Liver (tissue), 3 donors: ENCODE measurements around the gene NUDC.

Experiments used
- TAF1 ChIP-seq: conservative IDR thresholded peaks from 2 replicates; pipeline ENCODE4 v1.6.1; 2016; ENCODE audit warnings: antibody characterized with exemption, mild to moderate bottlenecking
- TF ChIP-seq, protein P1 (sequence below): fragments of 150-350 bp; IDR thresholded peaks from 2 replicates; pipeline ENCODE4 v1.5.1; 2017; ENCODE audit warnings: improper control_type of control experiment, low read depth, low read length; ENCODE audit not compliant: missing input control
- TF ChIP-seq, protein P2 (sequence below): IDR thresholded peaks from 2 replicates; pipeline ENCODE4 v1.6.1; 2016; ENCODE audit warnings: antibody characterized with exemption
- donor health status: healthy.
- donor health status: healthy.

DNA sequence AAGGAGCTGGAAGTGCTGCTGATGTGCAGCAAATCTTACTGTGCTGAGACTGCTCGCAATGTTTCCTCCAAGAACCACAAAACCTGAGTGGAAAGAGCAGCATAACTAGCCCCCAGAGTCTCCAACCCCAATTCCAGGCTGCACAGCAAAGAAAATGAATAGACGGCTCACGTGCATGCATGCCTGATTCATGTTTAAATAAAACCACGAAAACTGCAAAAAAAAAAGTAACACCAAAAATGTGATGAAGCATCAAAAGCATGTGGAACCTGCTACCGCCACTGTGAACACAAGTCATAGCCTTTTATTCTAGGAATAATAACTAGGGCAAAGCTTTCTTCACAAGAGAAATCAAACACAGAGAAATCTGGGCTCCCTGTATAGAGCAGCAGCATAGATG is 62.3 kb downstream of the NUDC start:
- TF ChIP-seq, protein P1, sequence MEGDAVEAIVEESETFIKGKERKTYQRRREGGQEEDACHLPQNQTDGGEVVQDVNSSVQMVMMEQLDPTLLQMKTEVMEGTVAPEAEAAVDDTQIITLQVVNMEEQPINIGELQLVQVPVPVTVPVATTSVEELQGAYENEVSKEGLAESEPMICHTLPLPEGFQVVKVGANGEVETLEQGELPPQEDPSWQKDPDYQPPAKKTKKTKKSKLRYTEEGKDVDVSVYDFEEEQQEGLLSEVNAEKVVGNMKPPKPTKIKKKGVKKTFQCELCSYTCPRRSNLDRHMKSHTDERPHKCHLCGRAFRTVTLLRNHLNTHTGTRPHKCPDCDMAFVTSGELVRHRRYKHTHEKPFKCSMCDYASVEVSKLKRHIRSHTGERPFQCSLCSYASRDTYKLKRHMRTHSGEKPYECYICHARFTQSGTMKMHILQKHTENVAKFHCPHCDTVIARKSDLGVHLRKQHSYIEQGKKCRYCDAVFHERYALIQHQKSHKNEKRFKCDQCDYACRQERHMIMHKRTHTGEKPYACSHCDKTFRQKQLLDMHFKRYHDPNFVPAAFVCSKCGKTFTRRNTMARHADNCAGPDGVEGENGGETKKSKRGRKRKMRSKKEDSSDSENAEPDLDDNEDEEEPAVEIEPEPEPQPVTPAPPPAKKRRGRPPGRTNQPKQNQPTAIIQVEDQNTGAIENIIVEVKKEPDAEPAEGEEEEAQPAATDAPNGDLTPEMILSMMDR: no peak
- TF ChIP-seq, protein P2, sequence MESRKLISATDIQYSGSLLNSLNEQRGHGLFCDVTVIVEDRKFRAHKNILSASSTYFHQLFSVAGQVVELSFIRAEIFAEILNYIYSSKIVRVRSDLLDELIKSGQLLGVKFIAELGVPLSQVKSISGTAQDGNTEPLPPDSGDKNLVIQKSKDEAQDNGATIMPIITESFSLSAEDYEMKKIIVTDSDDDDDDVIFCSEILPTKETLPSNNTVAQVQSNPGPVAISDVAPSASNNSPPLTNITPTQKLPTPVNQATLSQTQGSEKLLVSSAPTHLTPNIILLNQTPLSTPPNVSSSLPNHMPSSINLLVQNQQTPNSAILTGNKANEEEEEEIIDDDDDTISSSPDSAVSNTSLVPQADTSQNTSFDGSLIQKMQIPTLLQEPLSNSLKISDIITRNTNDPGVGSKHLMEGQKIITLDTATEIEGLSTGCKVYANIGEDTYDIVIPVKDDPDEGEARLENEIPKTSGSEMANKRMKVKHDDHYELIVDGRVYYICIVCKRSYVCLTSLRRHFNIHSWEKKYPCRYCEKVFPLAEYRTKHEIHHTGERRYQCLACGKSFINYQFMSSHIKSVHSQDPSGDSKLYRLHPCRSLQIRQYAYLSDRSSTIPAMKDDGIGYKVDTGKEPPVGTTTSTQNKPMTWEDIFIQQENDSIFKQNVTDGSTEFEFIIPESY: no peak
- no peak for TF ChIP-seq TAF1
